ENCODE data around the gene C6. TPM values are rescaled to one million over a fixed set of nuclear protein-coding genes. Genes with fewer than 3 reads are reported as not detected.

C6 gene
- total and polyA plus RNA-seq, 2 donors (not counting 1 experiment from before 2014, with no cell fraction given) = not detected

DNA sequence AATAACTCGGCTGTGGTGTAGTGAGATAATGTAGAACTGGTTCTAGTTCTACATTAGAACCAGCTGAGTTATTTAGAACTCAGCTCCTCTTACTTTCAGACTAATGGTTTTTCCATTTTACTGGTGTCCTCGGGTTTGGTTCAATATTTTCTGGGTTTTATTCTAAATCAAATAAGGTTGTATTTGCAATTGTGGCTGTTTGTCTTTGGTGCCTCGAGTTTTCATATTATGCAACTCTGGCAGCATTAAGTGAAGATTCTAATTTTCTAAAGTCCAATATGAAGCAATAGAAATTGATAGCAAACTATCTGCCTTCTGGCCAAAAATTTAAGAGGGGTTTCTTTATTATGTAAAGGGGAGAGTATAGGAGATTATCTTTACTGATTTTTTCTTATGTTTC, 19.0 kb downstream of the C6 start:
- WGBS (ENCODE audit: insufficient coverage) = no CpG with 5 or more reads among the region's 3 CpGs

DNA sequence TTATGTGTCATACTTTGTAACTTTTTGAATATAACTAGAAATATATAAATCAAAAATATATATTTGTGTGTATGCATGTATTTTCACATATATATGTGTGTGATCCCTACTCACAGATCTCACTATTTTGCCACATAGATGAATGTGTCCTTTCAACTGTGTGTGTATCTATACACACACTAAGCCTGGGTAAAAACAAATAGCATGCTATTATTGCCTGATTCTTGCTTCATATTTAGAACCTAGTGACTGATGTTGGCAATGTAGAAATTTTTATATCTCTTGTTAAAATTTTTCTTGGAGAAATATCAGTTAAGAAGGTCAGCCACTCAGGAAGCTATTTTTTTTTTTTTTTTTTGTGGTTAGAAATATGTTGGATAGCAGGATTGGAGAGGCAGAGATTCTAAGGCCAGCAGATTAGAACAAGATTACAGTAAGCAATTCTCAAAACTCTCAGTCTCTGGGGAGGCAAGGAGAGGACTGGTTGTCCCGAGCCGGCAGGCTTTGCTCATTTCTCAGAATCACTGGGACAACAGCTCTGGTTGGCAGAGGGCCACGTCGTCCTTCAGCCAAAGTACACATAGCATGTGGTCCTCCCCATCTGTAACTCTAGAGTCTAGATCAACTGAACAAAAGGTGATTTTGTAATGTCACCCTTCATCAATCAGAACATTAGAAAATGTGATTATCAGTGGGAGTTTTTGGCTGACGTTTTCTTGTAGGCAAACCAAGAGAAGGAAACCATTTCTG, 19.7 kb downstream of the C6 start:
- no peak overlapping the region for H3K4me3 ChIP-seq (ENCODE audit: control extremely low read depth in 1 of 5, extremely low read depth in 1 of 5, insufficient read depth in 1 of 5, low read depth in 2 of 5, low read length in 4 of 5)
- Mint-ChIP-seq H3K4me3 (no peak overlapping the region), H3K9me3 (ENCODE audit: insufficient read depth) (no peaks in the 10 kb centered on the region), H3K27me3 (no peaks in the 10 kb centered on the region), H3K27ac (no peak overlapping the region), H3K4me1 (no peaks in the 10 kb centered on the region)
- no peak overlapping the region for H3K4me2 ChIP-seq (replicated peaks; ENCODE audit: low read depth, low read length, poor library complexity, severe bottlenecking)
- WGBS (ENCODE audit: insufficient coverage) = 72% methylated on average over 2 of the region's 5 CpGs
- no peaks in the 10 kb centered on the region for H3K36me3 ChIP-seq (replicated peaks in 1 of 2; ENCODE audit: control extremely low read depth in 1 of 2, control insufficient read depth in 1 of 2, extremely low read depth in 1 of 2, insufficient read depth in 2 of 2, low read length in 1 of 2)
- ChIA-PET CTCF (interaction anchor here (0.6 kb wide), 1 partner anchor 141 kb away, joined by 3 read pairs; no protein-coding TSS in a partner anchor), POLR2A (no interaction called here)
- no peak for ATAC-seq (ENCODE audit: low read depth)
- TF ChIP-seq, protein P1, sequence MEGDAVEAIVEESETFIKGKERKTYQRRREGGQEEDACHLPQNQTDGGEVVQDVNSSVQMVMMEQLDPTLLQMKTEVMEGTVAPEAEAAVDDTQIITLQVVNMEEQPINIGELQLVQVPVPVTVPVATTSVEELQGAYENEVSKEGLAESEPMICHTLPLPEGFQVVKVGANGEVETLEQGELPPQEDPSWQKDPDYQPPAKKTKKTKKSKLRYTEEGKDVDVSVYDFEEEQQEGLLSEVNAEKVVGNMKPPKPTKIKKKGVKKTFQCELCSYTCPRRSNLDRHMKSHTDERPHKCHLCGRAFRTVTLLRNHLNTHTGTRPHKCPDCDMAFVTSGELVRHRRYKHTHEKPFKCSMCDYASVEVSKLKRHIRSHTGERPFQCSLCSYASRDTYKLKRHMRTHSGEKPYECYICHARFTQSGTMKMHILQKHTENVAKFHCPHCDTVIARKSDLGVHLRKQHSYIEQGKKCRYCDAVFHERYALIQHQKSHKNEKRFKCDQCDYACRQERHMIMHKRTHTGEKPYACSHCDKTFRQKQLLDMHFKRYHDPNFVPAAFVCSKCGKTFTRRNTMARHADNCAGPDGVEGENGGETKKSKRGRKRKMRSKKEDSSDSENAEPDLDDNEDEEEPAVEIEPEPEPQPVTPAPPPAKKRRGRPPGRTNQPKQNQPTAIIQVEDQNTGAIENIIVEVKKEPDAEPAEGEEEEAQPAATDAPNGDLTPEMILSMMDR (IDR thresholded peaks at IDR 0.05) = no peak
- no peak for TF ChIP-seq EZH2 (IDR thresholded peaks at IDR 0.05; ENCODE audit: borderline replicate concordance, insufficient read depth, low read depth, low read length, poor library complexity, severe bottlenecking)
- H3K4me1 ChIP-seq (ENCODE audit: control insufficient read depth in 2 of 2, insufficient read depth in 2 of 2, low read length in 2 of 2) = no peaks in the 10 kb centered on the region
- no peak overlapping the region for H3K9ac ChIP-seq (ENCODE audit: low read length)
- no peaks in the 10 kb centered on the region for H3K27me3 ChIP-seq (replicated peaks in 1 of 4; ENCODE audit: control extremely low read depth in 1 of 4, control insufficient read depth in 3 of 4, insufficient read depth in 4 of 4, low read length in 3 of 4)
- no peak for DNase-seq
- no peaks in the 10 kb centered on the region for H3K9me3 ChIP-seq (ENCODE audit: control extremely low read depth in 1 of 3, control insufficient read depth in 2 of 3, insufficient read depth in 1 of 3, low read length in 2 of 3)
- no peak overlapping the region for H2AFZ ChIP-seq (ENCODE audit: insufficient read depth, low read depth, low read length, poor library complexity, severe bottlenecking)
- H3K27ac ChIP-seq (ENCODE audit: low read length in 2 of 2) = no peak overlapping the region
- no peaks in the 10 kb centered on the region for H3K79me2 ChIP-seq (ENCODE audit: control insufficient read depth, insufficient read depth, low read length)
- no peaks in the 10 kb centered on the region for H4K20me1 ChIP-seq (ENCODE audit: control insufficient read depth, insufficient read depth, low read length, poor library complexity, severe bottlenecking)
- intact Hi-C loops (cut with micrococcal nuclease) = no loop called here

More for the DNA sequence above, 19.0 kb downstream of the C6 start:
- Histone ChIP-seq H3K9me3 (ENCODE audit: control extremely low read depth in 1 of 3, control insufficient read depth in 2 of 3, insufficient read depth in 1 of 3, low read length in 2 of 3) (no peaks in the 10 kb centered on the region), H3K27me3 (replicated peaks in 1 of 4; ENCODE audit: control extremely low read depth in 1 of 4, control insufficient read depth in 3 of 4, insufficient read depth in 4 of 4, low read length in 3 of 4) (no peaks in the 10 kb centered on the region), H3K4me2 (replicated peaks; ENCODE audit: low read depth, low read length, poor library complexity, severe bottlenecking) (no peak overlapping the region), H3K27ac (ENCODE audit: low read length in 2 of 2) (no peak overlapping the region), H4K20me1 (ENCODE audit: control insufficient read depth, insufficient read depth, low read length, poor library complexity, severe bottlenecking) (no peaks in the 10 kb centered on the region), H2AFZ (ENCODE audit: insufficient read depth, low read depth, low read length, poor library complexity, severe bottlenecking) (no peak overlapping the region), H3K4me1 (ENCODE audit: control insufficient read depth in 2 of 2, insufficient read depth in 2 of 2, low read length in 2 of 2) (no peaks in the 10 kb centered on the region), H3K4me3 (ENCODE audit: control extremely low read depth in 1 of 5, extremely low read depth in 1 of 5, insufficient read depth in 1 of 5, low read depth in 2 of 5, low read length in 4 of 5) (no peak overlapping the region), H3K36me3 (replicated peaks in 1 of 2; ENCODE audit: control extremely low read depth in 1 of 2, control insufficient read depth in 1 of 2, extremely low read depth in 1 of 2, insufficient read depth in 2 of 2, low read length in 1 of 2) (no peaks in the 10 kb centered on the region), H3K79me2 (ENCODE audit: control insufficient read depth, insufficient read depth, low read length) (no peaks in the 10 kb centered on the region), H3K9ac (ENCODE audit: low read length) (no peak overlapping the region)
- Mint-ChIP-seq H3K9me3 (ENCODE audit: insufficient read depth) (no peaks in the 10 kb centered on the region), H3K27ac (no peak overlapping the region), H3K4me3 (no peak overlapping the region), H3K27me3 (no peaks in the 10 kb centered on the region), H3K4me1 (no peaks in the 10 kb centered on the region)
- no peak for ATAC-seq (ENCODE audit: low read depth)
- ChIA-PET CTCF (no interaction called here), POLR2A (no interaction called here)
- intact Hi-C loops (cut with micrococcal nuclease) = no loop called here
- TF ChIP-seq, protein P1 (IDR thresholded peaks at IDR 0.05) = no peak
- no peak for TF ChIP-seq EZH2 (IDR thresholded peaks at IDR 0.05; ENCODE audit: borderline replicate concordance, insufficient read depth, low read depth, low read length, poor library complexity, severe bottlenecking)
- DNase-seq = no peak
